Hematopoietic multipotent progenitor cell treated with erythropoietin and hydrocortisone succinate and interleukin-3 and kit ligand, for 15 days (in vitro differentiated cells): ENCODE data around the gene ZNF691.
"Not testable (repeated sequence)": the region's sequence is repeated elsewhere in the genome, so short reads cannot be mapped to it uniquely, and the experiment has no call there.

Source experiments
- DNase-seq: peaks from one replicate; pipeline ENCODE4 v3.0.0-alpha.2; 2015; ENCODE audit warnings: low spot score

ZNF691 gene

DNA sequence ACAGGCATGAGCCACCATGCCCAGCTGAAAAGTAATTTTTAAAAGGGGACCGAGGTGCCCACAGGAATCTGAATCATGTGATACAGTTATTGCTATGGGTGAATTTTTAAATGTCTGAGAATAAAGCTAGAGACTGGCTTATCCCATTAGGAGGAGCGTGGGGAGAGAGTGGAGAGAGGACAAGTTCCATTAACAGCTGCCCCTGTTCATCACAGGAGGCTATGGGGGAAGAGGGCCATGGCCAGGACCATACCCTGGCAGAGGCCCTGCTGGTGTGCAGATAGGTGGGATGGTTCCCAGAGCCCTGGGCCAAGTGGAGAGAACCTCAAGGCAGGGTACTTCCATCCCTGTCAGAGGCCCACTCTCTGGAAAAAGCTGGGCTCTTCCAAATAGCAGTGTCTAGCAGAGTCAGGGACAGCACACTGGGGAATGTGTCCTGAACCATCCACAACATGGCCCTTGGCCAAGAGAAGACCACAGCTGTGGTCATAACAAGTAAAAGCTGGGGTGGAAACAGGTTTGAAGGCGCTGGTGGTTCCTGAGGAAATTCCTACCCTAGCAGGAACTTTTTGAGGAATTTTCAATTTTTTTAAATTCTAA lies 13.7 kb upstream of the ZNF691 start:
- no peak for DNase-seq

DNA sequence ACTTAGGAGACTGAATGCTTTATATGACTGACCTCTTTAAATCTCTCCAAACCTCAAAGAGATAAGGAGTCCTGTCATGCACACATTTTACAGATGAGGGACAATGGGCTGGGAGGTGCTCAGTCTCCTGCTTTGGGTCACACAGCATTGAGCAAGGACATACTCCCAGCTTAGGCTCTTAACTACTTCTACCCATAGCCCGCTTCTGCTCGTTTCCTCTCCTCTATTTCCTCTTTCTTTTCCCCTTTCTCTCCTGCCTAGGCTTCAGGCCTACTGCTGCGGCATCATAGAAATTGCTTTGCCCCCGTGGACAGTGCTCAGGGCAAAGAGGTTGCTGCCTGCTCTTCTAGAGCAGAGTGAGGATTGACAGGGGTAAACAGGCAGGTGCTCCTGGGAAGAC lies 12.4 kb upstream of the ZNF691 start:
- DNase-seq, result no peak

DNA sequence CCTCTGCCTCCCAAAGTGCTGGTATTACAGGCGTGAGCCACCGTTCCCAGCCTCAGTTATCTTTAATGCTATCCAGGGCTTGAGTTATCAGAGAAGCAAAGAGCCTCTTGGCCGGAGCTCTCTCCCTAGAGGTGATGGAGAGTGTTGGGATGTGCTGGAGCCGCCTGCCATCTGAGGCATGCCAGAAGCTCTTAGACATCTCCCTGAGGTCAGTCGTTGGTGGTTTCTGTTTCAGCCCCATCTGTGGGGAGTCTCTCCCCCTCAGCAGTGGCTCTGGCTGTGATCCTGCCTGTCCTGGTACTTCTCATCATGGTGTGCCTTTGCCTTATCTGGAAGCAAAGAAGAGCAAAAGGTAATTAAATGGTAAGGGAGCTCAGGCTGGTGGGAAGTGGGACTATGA lies 11.6 kb upstream of the ZNF691 start:
- no peak for DNase-seq

DNA sequence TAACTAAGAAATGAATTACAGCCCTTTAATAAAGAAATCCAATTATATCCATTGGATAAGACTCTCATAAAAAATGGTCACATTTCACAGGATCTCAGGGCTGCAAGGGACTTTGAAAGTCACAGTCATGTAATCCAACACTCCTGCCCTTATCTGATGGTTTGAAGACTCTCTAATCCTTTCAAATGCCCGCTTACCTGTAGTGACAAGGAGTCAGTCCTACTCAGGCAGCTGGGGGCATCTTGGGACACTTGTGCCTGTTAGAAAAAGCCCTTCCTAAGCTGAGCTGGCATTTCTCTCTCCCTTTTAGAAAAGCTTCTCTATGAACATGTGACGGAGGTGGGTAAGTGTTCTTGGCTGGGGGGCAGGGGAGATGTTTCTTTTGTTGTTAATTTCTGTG lies 11.0 kb upstream of the ZNF691 start:
- DNase-seq, result no peak

DNA sequence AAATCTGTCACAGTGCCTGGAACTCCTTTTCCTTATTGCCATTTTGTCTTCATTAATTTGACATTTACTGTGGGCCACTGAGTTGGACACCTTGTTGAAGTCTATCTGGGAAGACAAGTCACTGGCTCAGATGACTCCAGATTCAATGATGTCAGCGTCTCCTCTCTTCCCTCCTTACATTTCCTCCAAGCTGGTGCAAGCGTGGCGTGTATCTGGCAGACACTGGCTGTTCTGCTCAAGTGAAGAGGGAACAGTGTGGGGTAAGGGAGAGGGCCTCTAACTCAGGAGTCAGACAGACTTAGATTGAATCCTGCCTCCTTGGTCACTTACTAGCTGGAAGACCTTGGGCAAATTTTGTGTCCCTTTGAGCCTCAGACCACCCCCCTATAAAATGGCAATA lies 8.7 kb upstream of the ZNF691 start:
- no peak for DNase-seq

DNA sequence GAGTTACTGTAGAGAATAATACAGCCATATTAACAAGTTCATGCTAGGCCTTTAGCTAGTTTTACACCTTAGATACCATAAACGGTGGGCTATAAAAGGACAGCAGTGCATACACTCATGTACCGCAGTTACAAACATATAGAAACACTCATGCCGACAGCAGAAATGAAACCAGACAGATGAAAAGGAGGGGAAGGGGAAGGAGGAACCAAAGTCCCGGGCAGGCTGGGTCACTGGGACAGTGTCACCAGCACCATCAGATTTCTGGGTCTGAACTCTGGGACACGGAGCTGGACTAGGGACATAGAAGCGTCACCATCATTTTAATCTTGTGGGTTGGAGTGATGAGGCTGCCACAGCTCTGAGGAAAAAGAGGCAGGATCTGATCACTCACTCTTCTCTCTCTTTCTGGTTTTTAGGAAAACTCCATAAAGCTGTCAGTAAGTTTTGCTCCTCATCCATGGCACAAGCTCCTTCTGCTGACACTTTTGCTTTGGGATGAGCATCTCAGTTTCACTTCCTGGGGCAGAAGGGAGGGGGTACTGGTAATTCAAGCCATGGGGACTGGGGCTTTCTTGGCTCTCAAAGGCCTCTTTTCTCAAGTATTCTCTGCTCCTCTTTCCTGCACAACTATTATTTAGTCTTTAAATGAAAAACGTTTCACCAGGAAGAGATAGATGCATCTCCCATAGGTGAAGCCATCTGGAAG lies 7.8 kb upstream of the ZNF691 start:
- no peak for DNase-seq

DNA sequence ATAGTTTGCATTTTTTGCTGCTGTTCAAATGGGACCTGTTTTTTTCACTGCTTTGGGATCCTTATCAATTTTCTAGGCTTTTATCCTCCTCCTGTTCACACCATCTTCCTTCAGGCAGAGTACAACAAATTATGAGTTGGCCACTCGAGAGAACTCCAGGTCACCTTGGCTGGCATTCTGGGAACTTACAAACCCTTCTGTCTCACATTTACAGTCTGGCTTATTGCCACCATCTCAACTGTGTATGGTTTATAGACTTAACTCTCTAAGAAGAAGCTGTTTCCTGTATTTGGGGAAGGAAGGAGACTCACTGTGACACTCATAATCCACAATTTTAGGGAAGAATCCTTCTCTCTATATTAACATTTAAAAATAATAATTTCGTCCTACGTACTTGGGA lies 5.4 kb upstream of the ZNF691 start:
- no peak for DNase-seq

DNA sequence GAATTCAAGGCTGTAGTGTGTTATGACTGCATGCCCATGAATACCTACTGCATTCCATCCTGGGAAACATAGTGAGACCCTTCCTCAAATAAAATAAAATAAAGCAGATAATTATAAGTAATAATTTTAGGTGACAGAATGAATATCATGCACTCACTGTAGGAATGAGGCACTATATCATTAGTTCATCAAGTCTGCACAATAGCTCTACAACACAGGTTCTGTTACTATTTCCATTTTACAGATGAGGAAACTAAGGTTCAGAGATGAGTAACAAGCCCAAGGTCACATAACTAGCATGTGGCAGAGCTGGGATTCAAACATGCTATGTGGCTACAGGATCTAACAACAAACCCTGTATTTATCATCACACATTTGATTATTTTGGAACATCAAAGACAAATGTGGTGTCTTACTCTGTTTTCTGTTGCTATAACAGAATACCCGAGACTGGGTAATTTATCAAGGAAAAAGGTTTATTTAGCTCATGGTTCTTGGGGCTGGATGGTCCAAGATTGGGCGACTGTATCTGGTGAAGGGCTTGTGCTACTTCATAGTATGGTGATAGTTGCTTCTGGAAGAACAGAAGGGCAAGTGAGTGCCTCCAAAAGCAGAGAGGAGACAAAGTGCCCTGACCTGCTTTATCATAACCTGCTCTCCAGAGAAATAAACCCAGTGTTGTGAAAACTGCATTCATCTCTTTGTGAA lies 4.8 kb upstream of the ZNF691 start:
- DNase-seq, result no peak

DNA sequence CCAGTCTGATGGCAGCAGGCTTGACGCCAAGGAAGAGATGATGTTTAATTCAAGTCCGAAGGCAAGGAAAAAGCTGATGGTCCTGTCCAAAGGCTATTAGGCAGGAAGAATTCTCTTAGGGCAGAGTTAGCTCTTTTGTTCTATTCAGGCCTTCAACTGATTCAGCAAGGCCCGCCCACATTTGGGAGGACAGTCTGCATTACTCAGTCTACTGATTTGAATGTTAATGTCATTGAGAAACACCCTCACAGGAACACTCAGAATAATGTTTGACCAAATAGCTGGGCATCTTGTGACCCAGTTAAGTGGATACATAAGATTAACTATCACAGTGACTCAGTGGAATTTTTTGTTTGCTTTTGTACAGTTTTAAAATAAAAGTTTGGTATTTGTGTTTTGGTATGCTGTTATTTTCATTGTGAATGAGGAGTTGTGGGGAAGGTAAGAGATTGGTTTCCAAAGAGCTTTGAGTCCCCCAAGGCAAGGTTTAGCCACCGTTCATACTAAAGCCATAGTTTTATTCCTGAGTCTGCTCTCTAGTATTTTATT lies 1.7 kb upstream of the ZNF691 start:
- no peak for DNase-seq

DNA sequence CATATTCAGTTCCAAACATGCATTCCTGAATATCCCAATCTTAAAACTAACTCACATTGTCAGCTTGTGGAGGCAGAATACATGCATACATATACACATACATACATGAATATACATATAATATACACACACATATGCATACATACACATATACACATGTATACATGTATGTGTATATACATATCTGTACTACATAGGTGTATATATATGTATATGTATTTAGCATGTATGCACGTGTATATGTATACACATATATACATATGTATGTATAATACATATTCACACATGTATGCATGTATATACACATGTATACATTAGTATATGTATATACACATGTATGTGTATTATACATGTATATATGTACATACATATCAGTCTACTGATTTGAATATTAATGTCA lies 1.2 kb upstream of the ZNF691 start:
- no peak for DNase-seq

DNA sequence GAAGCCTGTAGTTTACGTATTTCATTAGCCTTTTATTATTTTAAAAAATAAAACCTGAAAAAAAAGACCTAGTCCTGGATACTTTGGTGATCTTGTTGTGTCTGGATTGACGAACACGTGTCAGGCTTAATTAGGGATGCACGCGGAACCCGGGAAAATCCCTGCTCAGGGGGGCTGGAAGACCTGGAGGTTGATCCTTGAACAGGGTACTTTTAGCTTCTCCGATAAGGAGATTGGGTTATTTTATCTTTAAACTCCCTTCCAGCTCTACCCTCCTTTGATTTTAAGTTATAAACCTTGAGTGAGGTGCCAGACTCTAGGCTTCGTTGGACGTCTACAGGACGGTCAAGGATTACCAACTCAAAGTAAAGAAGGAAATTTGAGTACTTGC lies 552 bp upstream of the ZNF691 start:
- DNase-seq, result no peak

DNA sequence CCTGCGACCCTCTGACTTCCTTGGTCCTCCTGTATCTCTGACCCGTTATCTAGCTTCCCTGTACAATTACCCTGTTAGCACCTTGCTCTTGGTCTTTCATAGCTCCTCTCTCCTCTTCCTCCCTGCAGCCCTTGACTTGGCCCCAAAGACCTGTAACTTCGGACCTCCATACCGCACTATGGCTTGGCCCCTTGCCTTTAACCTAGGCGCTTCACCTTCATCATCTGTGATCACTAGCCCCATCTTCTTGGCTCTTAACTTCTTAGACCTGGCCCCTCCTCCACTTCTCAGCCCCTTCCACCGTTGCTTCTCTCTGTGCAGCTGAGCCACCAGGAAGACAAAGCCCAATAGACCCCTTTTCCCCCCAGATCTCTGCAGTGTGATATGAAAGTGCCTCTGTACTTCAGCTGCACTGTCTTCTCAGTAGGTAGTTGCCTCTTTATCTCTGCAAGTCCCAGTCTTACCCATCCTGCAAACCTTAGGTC lies 740 bp downstream of the ZNF691 start:
- DNase-seq, result no peak

DNA sequence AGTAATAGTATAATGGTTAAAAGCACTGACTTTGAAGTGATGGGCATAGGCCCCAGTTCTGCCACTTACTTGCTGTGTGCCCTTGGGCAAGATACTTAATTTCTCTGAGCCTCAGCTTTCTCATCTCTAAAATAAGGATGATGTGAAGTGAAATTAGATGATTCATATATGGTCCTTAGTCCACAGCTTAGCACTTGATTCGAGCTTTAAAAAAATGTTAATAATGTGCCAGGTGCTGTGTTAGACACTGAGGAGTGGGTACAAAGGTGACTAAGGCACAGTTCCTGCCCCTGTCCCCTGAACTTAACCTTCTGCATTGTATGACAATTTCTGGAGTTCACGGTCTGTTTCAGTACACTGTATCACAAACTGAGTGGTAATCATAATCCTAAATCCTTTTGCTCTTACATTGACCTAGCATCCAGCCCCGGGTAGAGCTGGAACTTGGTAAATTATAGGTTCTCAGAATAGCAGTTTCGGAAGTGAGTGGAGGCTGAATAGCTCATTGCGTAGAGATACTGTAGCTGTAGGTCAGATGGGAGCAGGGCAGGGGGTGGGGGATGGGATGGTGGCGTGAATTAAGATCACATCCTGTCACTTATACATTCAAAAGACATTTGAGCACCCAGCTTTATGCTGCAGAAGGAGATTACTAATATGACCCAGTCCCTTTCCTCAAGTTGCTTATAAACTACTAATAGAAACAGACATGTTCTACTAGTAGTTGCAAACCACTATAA lies 1.5 kb downstream of the ZNF691 start:
- no peak for DNase-seq

DNA sequence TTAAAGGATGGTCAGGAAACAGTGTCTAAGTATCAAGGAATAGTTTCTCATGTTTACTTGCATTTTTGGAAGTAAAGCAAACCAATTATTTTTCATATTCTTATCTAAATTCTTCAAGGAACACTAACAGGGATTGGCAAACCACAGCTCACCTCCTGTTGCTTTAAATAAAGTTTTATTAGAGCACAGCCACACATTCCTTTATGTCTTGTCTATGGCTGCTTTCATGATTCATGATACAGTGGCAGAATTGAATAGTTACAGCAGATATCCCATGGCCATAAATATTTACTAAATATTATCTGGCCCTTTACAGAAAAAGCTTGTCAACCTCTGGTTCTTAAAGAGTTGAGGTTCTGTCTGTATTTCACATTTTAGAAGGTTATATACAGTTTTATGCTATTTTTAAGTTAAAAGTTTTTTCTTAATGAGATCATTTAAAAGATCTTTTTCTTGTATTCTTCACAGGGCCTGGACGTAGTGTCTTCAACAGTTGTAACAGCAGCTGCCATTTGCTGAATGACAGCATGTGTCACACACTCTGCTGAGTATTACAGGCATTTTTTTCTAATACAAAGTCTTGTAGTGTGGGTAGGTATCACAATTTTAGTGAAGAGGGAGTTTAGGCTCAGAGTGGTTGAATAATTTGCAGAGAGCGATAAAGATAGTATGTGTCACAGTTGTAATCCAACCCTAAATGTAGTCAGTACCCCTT lies 2.6 kb downstream of the ZNF691 start:
- DNase-seq, result no peak

DNA sequence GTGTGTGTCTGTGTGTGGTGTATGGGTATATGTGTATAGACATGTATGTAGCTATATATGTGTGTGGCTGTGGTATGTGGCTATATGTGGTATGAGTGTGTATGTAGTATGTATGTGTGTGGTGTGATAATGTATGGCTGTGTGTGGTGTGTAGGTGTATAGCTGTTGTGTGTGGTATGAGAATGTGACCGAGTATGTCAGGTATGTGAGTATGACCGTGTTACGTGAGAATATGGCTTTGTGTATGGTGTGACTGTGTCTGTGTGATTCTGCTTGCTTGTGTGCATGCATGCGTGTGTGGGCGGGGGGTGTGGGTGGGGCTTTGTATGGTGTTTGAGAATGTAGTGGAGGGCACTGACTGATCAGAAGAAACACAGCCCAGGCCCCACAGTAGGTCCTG lies 3.5 kb downstream of the ZNF691 start:
- DNase-seq, result no peak

DNA sequence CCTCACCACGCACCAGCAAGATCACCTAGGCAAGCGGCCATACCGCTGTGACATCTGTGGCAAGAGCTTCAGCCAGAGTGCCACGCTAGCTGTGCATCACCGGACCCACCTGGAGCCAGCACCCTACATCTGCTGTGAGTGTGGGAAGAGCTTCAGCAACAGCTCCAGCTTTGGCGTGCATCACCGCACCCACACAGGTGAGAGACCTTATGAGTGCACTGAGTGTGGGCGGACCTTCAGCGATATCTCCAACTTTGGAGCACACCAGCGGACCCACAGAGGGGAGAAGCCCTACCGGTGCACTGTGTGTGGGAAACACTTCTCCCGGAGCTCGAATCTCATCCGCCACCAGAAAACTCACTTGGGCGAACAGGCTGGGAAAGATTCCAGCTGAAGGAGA lies 5.0 kb downstream of the ZNF691 start:
- no peak for DNase-seq

DNA sequence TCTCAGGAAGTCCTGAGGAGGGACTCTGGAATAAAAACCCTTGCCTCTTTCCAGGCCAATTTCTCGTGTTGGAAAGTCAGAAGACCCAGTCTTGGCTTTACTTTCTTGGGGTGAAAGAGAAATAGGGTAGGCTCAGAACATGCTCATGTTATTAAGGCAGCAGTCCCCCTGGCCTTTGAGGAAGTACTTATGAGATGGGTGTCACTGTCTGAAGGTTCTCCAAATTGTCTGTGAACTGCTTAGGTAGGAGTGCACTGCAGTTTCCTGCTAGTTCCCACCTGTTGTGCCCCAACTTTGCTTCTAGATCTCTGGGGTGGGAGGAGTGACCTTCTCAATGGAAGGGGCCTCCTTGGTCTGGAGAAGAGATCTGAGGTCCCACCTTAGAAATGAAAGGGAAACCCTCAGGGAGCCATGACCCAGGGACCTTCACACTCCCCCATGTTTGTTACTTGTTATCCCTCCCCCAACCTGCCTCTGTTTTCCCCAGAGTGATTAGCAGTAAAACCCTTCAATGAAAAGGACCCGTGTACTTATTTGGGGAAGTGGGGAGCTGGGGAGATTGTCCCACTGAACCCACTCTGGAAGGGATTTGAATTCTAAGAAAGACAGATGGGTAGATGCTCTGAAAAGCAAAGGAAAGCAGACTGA lies 5.7 kb downstream of the ZNF691 start:
- DNase-seq, result no peak

DNA sequence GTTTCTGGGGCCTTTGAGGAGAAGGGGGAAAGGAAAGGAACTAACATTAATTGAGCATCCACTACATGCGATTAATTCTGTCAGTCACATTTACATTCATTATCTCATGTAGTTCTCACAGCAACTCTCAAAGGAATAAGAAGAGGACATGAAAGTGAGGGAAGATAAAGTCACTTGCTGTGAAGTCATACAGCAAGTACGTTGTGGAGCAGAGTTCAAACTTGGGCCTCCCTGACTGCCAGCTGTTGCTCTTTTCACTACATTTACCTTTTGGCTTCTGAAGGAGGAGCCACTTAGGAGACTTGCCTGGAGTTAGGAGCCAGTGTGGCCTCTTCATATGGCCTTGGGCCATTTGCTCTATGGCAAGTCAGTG lies 6.2 kb downstream of the ZNF691 start:
- DNase-seq, result no peak

DNA sequence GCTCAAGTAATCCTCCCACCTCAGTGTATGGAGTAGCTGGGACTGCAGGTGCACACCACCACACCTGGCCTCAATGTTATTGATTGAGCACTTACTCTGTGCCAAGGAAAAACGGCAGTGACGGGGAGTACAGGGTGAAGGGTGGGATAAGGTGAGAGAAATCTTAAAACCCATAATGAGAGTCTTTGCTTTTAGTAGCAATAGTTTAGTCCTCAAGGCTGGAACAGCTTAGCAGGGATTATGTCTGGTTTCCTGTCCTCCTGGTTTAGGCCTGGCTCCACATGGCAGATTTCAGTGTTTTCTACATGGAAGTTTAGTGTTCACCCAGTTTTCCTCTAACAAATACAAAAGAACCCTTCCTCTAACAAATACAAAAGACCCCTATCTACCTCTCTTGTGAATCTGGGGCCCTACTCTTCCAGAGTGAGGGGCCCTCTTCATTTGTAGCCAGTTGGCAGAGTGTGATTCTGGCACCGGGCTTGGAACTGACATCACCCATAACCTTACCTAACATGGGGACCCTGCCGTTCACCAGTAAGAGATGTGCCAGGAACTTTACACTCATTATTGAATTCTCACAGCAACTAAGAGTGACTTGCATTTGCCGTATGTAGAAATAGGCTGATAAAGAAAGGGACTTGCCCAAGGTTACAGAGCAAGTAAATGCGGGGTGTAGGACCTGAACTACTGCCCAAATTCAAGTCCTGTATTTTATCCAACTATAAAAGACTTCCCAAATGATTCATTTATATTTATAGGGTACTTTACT lies 6.9 kb downstream of the ZNF691 start:
- DNase-seq, result no peak

DNA sequence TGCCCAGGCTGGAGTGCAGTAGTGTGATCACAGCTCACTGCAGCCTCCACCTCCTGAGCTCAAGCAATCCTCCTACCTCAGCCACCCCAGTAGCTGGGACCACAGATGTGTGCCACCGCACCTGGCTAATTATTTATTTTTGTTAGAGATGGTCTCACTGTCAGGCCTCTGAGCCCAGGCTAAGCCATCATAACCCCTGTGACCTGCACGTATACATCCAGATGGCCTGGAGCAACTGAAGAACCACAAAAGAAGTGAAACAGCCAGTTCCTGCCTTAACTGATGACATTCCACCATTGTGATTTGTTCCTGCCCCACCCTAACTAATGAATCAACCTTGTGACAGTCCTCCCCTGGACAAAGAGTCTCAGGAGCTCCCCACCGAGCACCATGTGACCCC lies 10.1 kb downstream of the ZNF691 start:
- DNase-seq, result not testable (repeated sequence)

DNA sequence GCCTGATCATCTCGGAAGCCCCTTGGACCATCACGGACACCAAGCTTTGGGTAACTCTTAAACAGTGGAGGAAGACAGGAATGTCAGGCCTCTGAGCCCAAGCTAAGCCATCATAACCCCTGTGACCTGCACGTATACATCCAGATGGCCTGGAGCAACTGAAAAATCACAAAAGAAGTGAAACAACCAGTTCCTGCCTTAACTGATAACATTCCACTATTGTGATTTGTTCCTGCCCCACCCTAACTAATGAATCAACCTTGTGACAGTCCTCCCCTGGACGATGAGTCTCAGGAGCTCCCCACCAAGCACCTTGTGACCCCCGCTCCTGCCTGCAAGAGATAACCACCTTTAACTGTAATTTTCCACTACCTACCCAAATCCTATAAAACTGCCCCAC lies 13.0 kb downstream of the ZNF691 start:
- DNase-seq, result not testable (repeated sequence)
